ENCODE results near the gene PDCD4. TPM values are rescaled to one million over a fixed set of nuclear protein-coding genes. Genes with fewer than 3 reads are reported as not detected.

Gene PDCD4
- total RNA-seq, 1 experiment from 2014 or later: 63.0 TPM

DNA sequence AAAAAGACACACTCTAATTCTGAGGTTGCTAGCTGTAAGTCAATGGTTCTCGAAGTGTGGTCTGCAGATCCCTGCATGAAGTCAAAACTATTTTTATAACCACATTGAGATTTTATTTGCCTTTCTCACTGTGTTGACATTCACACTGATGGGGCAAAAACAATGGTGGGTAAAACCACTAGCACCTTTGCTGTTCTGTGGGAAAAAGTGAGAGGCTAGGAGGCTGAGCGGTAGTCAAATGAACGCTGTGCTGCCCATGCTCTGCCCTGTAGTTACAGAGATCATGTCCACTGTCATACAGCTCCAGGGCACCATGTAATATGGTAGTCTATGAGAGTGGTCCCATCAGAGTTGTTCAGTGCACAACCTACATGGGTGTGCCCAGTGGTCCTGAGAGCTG, 21.6 kb upstream of the PDCD4 start:
- ChIA-PET RAD21 (ENCODE audit: low non-redundant PET in 1 of 2, low total read pairs in 2 of 2, uncharacterized antibody in 2 of 2, unreplicated experiment in 2 of 2) (no interaction called here), POLR2A (no interaction called here), CTCF (no interaction called here)
- H3K4me3 ChIP-seq (replicated peaks in 1 of 2; ENCODE audit: low read depth in 1 of 2, low read length in 2 of 2): no peak overlapping the region
- H3K9me3 ChIP-seq (ENCODE audit: control insufficient read depth in 1 of 2, insufficient read depth in 1 of 2, low read depth in 1 of 2, low read length in 2 of 2): no peaks in the 10 kb centered on the region
- ATAC-seq (no peak), DNase-seq (ENCODE audit: low read depth, low spot score) (no peak)
- intact Hi-C loops (cut with micrococcal nuclease): no loop called here
- BruUV-seq (replicated peaks): no TSS peak
- TF ChIP-seq EGR1 (IDR thresholded peaks at IDR 0.05; ENCODE audit: low read depth) (no peak), ZFX (IDR thresholded peaks at IDR 0.05) (no peak), ELF1 (IDR thresholded peaks at IDR 0.05; ENCODE audit: borderline replicate concordance, low read depth) (no peak), RAD21 (IDR thresholded peaks at IDR 0.05; ENCODE audit: low read depth) (no peak), CBX3 (IDR thresholded peaks at IDR 0.05; ENCODE audit: low read depth) (no peak), ZNF274 (IDR thresholded peaks at IDR 0.05; ENCODE audit: low read depth, low read length) (no peak)
- TF ChIP-seq, protein P1, sequence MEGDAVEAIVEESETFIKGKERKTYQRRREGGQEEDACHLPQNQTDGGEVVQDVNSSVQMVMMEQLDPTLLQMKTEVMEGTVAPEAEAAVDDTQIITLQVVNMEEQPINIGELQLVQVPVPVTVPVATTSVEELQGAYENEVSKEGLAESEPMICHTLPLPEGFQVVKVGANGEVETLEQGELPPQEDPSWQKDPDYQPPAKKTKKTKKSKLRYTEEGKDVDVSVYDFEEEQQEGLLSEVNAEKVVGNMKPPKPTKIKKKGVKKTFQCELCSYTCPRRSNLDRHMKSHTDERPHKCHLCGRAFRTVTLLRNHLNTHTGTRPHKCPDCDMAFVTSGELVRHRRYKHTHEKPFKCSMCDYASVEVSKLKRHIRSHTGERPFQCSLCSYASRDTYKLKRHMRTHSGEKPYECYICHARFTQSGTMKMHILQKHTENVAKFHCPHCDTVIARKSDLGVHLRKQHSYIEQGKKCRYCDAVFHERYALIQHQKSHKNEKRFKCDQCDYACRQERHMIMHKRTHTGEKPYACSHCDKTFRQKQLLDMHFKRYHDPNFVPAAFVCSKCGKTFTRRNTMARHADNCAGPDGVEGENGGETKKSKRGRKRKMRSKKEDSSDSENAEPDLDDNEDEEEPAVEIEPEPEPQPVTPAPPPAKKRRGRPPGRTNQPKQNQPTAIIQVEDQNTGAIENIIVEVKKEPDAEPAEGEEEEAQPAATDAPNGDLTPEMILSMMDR (IDR thresholded peaks at IDR 0.05 in 2 of 3, conservative IDR thresholded peaks at IDR 0.05 in 1 of 3; ENCODE audit: borderline replicate concordance in 1 of 3, insufficient read depth in 1 of 3, low read depth in 2 of 3, low read length in 2 of 3): no peak
- no peaks in the 10 kb centered on the region for H3K36me3 ChIP-seq (ENCODE audit: control insufficient read depth in 1 of 2, insufficient read depth in 2 of 2, low read length in 2 of 2)
- H3K4me1 ChIP-seq (ENCODE audit: control insufficient read depth in 1 of 2, insufficient read depth in 2 of 2, low read length in 2 of 2): peaks cover 12 to 18% of the 10 kb centered on the region in 2 experiments
- no peaks in the 10 kb centered on the region for H3K9me2 ChIP-seq (ENCODE audit: insufficient read depth)
- H3K27ac ChIP-seq (ENCODE audit: low read depth, low read length): no peak overlapping the region
- no peaks in the 10 kb centered on the region for H3K79me2 ChIP-seq (ENCODE audit: insufficient read depth, low read length)
- H3K27me3 ChIP-seq (ENCODE audit: insufficient read depth, low read length): no peaks in the 10 kb centered on the region
- H2AFZ ChIP-seq (ENCODE audit: low read depth, low read length, poor library complexity, severe bottlenecking): no peak overlapping the region
- H3K9ac ChIP-seq (ENCODE audit: low read length): no peak overlapping the region
- no peak overlapping the region for H3K4me2 ChIP-seq (ENCODE audit: low read length)
- no peaks in the 10 kb centered on the region for H4K20me1 ChIP-seq (ENCODE audit: insufficient read depth)

DNA sequence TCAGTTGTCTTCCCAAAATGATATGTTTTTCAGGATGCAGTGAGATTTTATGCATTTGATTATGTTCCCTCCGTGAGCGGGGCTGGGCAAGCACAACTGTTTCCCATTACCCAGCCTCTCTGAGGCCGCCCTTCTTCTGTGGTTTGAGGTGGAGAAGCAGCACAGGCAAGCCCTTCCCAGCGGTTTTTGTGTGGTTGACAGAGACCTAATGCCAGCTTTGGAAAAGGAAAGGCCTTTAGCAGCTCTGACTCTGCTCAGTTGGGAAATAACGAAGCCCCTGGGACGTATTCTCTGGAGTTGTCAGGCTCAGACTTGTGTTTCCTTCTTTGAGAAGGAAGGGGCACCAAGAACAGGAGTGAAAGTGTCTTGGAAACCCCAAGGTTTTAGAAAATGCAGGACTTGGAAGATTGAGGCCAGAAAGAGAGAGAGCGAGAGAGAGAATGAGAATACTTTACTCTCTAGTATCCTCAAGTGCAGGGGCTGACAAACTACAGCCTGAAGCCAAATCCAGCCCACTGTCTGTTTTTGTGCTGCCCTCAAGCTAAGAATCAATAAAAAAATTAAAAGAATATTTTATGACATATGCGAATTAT, 20.6 kb upstream of the PDCD4 start:
- Histone ChIP-seq H3K4me1 (ENCODE audit: control insufficient read depth in 1 of 2, insufficient read depth in 2 of 2, low read length in 2 of 2) (peaks cover 12 to 18% of the 10 kb centered on the region in 2 experiments), H2AFZ (ENCODE audit: low read depth, low read length, poor library complexity, severe bottlenecking) (no peak overlapping the region), H3K4me2 (ENCODE audit: low read length) (no peak overlapping the region), H3K9me3 (ENCODE audit: control insufficient read depth in 1 of 2, insufficient read depth in 1 of 2, low read depth in 1 of 2, low read length in 2 of 2) (no peaks in the 10 kb centered on the region), H3K27me3 (ENCODE audit: insufficient read depth, low read length) (no peaks in the 10 kb centered on the region), H3K9me2 (ENCODE audit: insufficient read depth) (no peaks in the 10 kb centered on the region), H3K79me2 (ENCODE audit: insufficient read depth, low read length) (no peaks in the 10 kb centered on the region), H4K20me1 (ENCODE audit: insufficient read depth) (no peaks in the 10 kb centered on the region), H3K36me3 (ENCODE audit: control insufficient read depth in 1 of 2, insufficient read depth in 2 of 2, low read length in 2 of 2) (no peaks in the 10 kb centered on the region), H3K27ac (ENCODE audit: low read depth, low read length) (no peak overlapping the region), H3K4me3 (replicated peaks in 1 of 2; ENCODE audit: low read depth in 1 of 2, low read length in 2 of 2) (no peak overlapping the region), H3K9ac (ENCODE audit: low read length) (no peak overlapping the region)
- ATAC-seq (no peak), DNase-seq (ENCODE audit: low read depth, low spot score) (no peak)
- intact Hi-C loops (cut with micrococcal nuclease): no loop called here
- BruUV-seq (replicated peaks): no TSS peak
- RAD21 ChIA-PET (ENCODE audit: low non-redundant PET in 1 of 2, low total read pairs in 2 of 2, uncharacterized antibody in 2 of 2, unreplicated experiment in 2 of 2): no interaction called here
- CTCF ChIA-PET: no interaction called here
- POLR2A ChIA-PET: no interaction called here
- TF ChIP-seq EGR1 (IDR thresholded peaks at IDR 0.05; ENCODE audit: low read depth) (no peak), EZH2phosphoT487 (IDR thresholded peaks at IDR 0.05; ENCODE audit: borderline replicate concordance) (no peak), SP1 (IDR thresholded peaks at IDR 0.05; ENCODE audit: low read depth) (no peak), CEBPB (IDR thresholded peaks at IDR 0.05; ENCODE audit: low read depth) (no peak), SIN3A (IDR thresholded peaks at IDR 0.05; ENCODE audit: low read depth) (no peak), POLR2AphosphoS5 (IDR thresholded peaks at IDR 0.05; ENCODE audit: low read depth, low read length) (no peak)
- TF ChIP-seq, protein P2, sequence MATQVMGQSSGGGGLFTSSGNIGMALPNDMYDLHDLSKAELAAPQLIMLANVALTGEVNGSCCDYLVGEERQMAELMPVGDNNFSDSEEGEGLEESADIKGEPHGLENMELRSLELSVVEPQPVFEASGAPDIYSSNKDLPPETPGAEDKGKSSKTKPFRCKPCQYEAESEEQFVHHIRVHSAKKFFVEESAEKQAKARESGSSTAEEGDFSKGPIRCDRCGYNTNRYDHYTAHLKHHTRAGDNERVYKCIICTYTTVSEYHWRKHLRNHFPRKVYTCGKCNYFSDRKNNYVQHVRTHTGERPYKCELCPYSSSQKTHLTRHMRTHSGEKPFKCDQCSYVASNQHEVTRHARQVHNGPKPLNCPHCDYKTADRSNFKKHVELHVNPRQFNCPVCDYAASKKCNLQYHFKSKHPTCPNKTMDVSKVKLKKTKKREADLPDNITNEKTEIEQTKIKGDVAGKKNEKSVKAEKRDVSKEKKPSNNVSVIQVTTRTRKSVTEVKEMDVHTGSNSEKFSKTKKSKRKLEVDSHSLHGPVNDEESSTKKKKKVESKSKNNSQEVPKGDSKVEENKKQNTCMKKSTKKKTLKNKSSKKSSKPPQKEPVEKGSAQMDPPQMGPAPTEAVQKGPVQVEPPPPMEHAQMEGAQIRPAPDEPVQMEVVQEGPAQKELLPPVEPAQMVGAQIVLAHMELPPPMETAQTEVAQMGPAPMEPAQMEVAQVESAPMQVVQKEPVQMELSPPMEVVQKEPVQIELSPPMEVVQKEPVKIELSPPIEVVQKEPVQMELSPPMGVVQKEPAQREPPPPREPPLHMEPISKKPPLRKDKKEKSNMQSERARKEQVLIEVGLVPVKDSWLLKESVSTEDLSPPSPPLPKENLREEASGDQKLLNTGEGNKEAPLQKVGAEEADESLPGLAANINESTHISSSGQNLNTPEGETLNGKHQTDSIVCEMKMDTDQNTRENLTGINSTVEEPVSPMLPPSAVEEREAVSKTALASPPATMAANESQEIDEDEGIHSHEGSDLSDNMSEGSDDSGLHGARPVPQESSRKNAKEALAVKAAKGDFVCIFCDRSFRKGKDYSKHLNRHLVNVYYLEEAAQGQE (IDR thresholded peaks at IDR 0.05; ENCODE audit: low read depth): no peak
- TF ChIP-seq, protein P1 (IDR thresholded peaks at IDR 0.05 in 2 of 3, conservative IDR thresholded peaks at IDR 0.05 in 1 of 3; ENCODE audit: borderline replicate concordance in 1 of 3, insufficient read depth in 1 of 3, low read depth in 2 of 3, low read length in 2 of 3): no peak

Measured in HCT116 (cell line).